Neutrophil (primary cell): ENCODE results near the gene IL1RN.

Source experiments
- H3K27ac ChIP-seq: fragments of 200-600 bp; sonication (generic); 2 replicates; pipeline ENCODE4 v1.5.1; 2016; ENCODE audit warnings: mild to moderate bottlenecking, moderate library complexity
- H3K27me3 ChIP-seq: fragments of 200-600 bp; sonication (generic); 2 replicates; pipeline ENCODE4 v1.6.0; 2016; ENCODE audit warnings: mild to moderate bottlenecking
- H3K36me3 ChIP-seq: fragments of 200-600 bp; sonication (generic); 2 replicates; pipeline ENCODE4 v1.5.1; 2017
- H3K4me1 ChIP-seq, 2 experiments: fragments of 200-600 bp in 1 of 2; sonication (generic) in 1 of 2; 1 replicate in 1 of 2; 2 replicates in 1 of 2; pipeline versions ENCODE4 v1.5.1 to v1.6.1; 2013 to 2016; ENCODE audit warnings: low read depth in 1 of 2, low read length in 1 of 2, mild to moderate bottlenecking in 1 of 2, moderate library complexity in 1 of 2; ENCODE audit not compliant: control insufficient read depth in 1 of 2, insufficient read depth in 1 of 2
- H3K4me3 ChIP-seq, 2 experiments: fragments of 200-600 bp in 1 of 2; sonication (generic) in 1 of 2; 1 replicate in 1 of 2; 2 replicates in 1 of 2; pipeline ENCODE4 v1.5.1; 2013 to 2016; ENCODE audit warnings: low read depth in 1 of 2, low read length in 1 of 2, mild to moderate bottlenecking in 1 of 2, moderate library complexity in 1 of 2
- H3K9me3 ChIP-seq: fragments of 200-600 bp; sonication (generic); 2 replicates; pipeline ENCODE4 v1.5.1; 2016
- TF ChIP-seq, protein P1 (sequence below): fragments of 200-600 bp; sonication (generic); IDR thresholded peaks from 2 replicates; pipeline ENCODE4 v1.5.1; 2016; ENCODE audit warnings: antibody characterized with exemption

IL1RN gene

DNA sequence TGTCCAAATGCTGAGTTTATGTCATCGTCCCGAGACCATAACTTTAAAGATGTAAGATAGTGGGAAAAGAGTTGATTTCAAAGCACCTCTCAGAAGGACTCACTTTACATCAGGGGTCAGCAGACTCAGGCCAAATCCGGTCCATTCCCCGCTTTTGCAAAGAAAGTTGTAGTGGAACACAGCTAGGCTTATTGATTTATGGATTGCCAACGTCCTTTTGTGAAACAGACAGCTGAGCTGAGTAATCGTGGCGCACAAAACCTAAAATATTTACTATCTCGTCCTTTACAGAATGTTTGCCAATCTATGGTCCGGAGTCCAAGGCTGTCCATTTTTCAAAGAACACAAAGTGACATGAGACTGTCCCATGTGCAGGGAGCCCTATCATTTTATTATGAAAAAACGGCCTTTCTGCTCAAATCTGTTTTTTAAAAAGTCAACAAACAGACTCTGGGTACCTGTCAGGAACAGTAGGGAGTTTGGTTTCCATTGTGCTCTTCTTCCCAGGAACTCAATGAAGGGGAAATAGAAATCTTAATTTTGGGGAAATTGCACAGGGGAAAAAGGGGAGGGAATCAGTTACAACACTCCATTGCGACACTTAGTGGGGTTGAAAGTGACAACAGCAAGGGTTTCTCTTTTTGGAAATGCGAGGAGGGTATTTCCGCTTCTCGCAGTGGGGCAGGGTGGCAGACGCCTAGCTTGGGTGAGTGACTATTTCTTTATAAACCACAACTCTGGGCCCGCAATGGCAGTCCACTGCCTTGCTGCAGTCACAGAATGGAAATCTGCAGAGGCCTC lies at the start of gene IL1RN:
TSS of gene IL1RN (plus strand) at position 754 of the 801 bp plus-strand sequence. CDS start at position 781, 27 bp downstream.
- peak within 1 kb of the TSS; percentile 83 to 90 for H3K4me3 ChIP-seq
- H3K9me3 ChIP-seq: no peaks in the 10 kb centered on the region
- H3K27me3 ChIP-seq: no peaks in the 10 kb centered on the region
- H3K27ac ChIP-seq: peak within 1 kb of the TSS; percentile 92
- H3K4me1 ChIP-seq: peaks cover 82 to 95% of the 10 kb centered on the region in 2 experiments
- peaks cover 33% of the 10 kb centered on the region for H3K36me3 ChIP-seq
- TF ChIP-seq, protein P1, sequence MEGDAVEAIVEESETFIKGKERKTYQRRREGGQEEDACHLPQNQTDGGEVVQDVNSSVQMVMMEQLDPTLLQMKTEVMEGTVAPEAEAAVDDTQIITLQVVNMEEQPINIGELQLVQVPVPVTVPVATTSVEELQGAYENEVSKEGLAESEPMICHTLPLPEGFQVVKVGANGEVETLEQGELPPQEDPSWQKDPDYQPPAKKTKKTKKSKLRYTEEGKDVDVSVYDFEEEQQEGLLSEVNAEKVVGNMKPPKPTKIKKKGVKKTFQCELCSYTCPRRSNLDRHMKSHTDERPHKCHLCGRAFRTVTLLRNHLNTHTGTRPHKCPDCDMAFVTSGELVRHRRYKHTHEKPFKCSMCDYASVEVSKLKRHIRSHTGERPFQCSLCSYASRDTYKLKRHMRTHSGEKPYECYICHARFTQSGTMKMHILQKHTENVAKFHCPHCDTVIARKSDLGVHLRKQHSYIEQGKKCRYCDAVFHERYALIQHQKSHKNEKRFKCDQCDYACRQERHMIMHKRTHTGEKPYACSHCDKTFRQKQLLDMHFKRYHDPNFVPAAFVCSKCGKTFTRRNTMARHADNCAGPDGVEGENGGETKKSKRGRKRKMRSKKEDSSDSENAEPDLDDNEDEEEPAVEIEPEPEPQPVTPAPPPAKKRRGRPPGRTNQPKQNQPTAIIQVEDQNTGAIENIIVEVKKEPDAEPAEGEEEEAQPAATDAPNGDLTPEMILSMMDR: peak; percentile 44

DNA sequence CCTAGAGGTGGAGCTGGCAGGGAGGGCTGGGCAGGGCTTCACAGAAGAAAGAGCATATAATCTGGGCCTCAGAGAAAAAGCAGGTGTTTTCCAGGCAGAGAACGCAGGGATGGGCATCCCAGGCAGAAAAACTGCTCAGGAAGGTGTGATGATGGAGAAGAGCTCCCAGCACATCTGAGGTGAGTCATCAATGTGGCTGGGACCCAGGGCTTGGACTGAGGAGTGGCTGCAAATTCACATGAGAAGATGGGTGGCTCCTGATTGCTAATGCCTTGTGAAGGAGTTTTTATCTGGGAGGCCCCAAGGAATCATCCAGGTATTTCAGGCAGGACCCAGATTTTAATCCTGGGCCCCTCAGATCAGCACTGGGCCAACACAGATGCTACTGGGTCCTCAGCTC lies 49.5 kb upstream of the IL1RN start:
- Histone ChIP-seq H3K36me3 (no peaks in the 10 kb centered on the region), H3K9me3 (no peaks in the 10 kb centered on the region), H3K4me3 (no peak overlapping the region), H3K27ac (no peak overlapping the region), H3K27me3 (peaks cover 35% of the 10 kb centered on the region), H3K4me1 (peaks cover 0 to under 1% of the 10 kb centered on the region in 2 experiments)
- TF ChIP-seq, protein P1: no peak

DNA sequence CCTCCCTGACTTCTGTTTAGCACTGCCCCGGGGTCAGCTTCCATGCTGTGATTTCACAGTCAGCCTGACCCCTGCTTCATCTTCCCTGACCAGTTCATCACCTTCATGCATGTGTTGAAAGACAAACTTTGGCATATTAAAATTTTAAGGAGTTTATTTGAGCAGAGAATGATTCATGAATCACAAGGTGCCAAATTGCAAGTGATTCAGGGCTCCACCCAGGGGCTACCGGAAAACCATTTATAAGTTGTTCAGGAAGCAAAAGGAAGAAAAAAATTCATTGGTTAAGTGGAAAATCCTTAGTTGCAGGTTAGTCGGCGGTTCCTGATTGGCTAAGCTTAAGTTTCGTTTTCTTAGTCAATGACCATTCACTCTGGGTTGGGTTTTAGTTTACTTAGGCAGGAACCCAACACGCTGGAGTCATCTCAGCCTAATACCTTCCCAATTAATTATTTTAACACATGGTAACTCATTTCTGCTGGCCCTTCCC lies 49.0 kb upstream of the IL1RN start:
- Histone ChIP-seq H3K4me3 (no peak overlapping the region), H3K27me3 (peaks cover 37% of the 10 kb centered on the region), H3K27ac (no peak overlapping the region), H3K4me1 (peaks cover 3 to 5% of the 10 kb centered on the region in 2 experiments), H3K9me3 (no peaks in the 10 kb centered on the region), H3K36me3 (no peaks in the 10 kb centered on the region)
- TF ChIP-seq, protein P1: no peak

- H3K27ac ChIP-seq: no peak overlapping the region
- H3K27me3 ChIP-seq: peaks cover 37% of the 10 kb centered on the region
- TF ChIP-seq, protein P1: no peak
Observed at GRCh38 chr2:113079131-113079530, 48.3 kb upstream of the IL1RN start.

DNA sequence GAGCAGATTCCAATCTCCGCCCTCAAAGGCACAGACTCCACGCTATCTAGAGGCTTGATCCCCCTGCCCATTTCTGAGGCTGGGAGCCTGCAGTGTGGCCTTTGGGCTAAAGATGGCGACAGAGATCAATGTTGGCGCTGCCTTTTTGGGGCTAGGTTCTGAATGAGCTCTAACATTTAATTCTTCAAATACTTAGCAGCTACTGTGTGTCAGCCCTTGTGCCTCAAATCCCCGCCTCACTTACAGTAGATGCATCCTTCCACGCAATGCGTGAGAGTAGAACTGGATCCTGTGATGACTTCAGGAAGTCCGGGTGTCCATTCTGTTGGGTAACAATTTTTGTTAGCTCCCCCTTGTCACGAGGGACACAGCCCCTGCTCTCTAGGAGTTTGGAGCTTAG lies 47.3 kb upstream of the IL1RN start:
- Histone ChIP-seq H3K27me3 (peaks cover 37% of the 10 kb centered on the region), H3K36me3 (no peaks in the 10 kb centered on the region), H3K4me1 (peaks cover 5 to 12% of the 10 kb centered on the region in 2 experiments), H3K9me3 (no peaks in the 10 kb centered on the region), H3K27ac (no peak overlapping the region), H3K4me3 (no peak overlapping the region)
- TF ChIP-seq, protein P1: peak; percentile 83

More at GRCh38 chr2:113079131-113079530, 48.3 kb upstream of the IL1RN start:
- peaks cover 5 to 12% of the 10 kb centered on the region in 2 experiments for H3K4me1 ChIP-seq
- no peak overlapping the region for H3K4me3 ChIP-seq
- no peaks in the 10 kb centered on the region for H3K9me3 ChIP-seq
- no peaks in the 10 kb centered on the region for H3K36me3 ChIP-seq
